ENCODE measurements around the gene DNMBP.
"Not testable (repeated sequence)": the region's sequence is repeated elsewhere in the genome, so short reads cannot be mapped to it uniquely, and the experiment has no call there.

DNMBP gene

DNA sequence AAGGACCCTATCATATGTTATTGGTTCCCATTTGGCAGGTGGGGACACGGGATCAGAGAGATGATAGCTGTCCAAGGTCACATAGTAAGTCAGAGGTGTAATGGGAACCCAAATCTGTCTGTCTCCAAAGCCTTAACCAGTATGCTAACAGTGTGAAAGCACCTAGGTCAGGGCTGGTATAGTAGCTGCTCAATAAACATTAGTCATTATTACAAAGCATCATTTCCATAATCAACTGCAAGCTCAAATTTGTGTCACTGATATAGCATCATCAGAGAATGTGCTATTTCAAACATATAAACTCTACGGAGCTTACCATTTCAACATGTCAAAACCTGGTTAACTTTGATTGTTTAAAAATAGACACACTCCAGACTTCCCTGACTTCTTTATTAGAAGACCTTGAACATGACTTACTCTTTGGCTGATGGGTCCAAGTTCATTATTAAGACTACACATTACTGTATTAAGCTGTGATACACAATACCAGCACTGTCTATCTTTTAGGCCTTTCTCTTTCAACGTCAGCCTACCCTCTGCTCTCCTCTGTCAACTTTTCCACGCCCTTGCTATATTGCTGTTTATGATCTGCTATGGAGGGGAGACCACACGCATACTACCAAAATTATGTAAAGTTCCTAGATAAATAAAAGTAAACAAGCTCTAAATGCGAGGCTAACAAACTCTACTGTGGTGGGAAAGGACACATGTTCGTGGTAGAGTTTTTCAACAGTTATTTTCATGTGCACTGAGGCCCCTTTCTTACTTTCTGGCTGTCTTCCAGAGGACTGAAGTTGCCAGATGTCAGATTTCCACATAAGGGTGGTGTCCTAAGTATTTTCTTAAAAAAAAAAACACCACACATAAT, 33.6 kb downstream of the DNMBP start:
- H3K4me1 ChIP-seq (ENCODE audit: control insufficient read depth in 2 of 2, insufficient read depth in 2 of 2, low read length in 2 of 2), result peaks cover 3 to 12% of the 10 kb centered on the region in 2 donors
- H3K27me3 ChIP-seq (ENCODE audit: control insufficient read depth in 2 of 2, insufficient read depth in 2 of 2, low read length in 2 of 2), result no peaks in the 10 kb centered on the region
- H3K36me3 ChIP-seq (ENCODE audit: control insufficient read depth in 2 of 2, insufficient read depth in 2 of 2, low read length in 2 of 2), result no peaks in the 10 kb centered on the region
- H3K9me3 ChIP-seq (ENCODE audit: control insufficient read depth in 2 of 2, low read length in 2 of 2), result no peaks in the 10 kb centered on the region
- peak overlapping the region; percentile 38 to 60 for H3K27ac ChIP-seq (ENCODE audit: low read depth in 2 of 2, low read length in 2 of 2)
- no peak overlapping the region for H3K9ac ChIP-seq (ENCODE audit: low read depth in 1 of 2, low read length in 2 of 2)
- H3K4me3 ChIP-seq (ENCODE audit: low read length in 2 of 2), result no peak overlapping the region

DNA sequence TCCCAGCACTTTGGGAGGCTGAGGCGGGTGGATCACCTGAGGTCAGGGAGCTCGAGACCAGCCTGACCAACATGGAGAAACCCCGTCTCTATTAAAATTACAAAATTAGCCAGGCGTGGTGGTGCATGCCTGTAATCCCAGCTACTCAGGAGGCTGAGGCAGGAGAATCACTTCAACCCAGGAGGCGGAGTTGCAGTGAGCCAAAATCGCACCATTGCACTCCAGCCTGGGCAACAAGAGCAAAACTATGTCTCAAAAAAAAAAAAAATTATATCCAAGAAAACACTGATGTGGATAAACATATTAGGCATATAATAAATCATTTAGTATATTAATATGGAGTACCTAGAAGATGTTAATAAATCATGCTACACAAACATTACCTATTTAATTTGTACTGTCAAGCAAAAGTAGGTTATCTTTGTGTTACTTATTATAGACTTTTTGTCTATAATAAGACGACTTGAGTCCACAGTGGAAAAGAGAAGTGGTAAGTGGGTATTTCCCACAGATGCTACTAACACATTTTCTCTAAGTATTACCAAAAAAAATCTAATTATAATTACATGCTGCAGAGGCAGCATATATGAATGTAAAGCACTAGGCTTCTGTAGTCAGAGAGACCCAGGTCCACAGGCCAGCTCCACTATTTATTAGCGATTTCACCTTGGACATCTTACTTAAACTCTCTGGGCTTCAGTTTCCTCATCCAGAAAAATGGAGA, 34.5 kb downstream of the DNMBP start:
- Histone ChIP-seq H3K36me3 (ENCODE audit: control insufficient read depth in 2 of 2, insufficient read depth in 2 of 2, low read length in 2 of 2) (peaks cover 0 to 2% of the 10 kb centered on the region in 2 donors), H3K27ac (ENCODE audit: low read depth in 2 of 2, low read length in 2 of 2) (no peak overlapping the region), H3K4me3 (ENCODE audit: low read length in 2 of 2) (no peak overlapping the region), H3K27me3 (ENCODE audit: control insufficient read depth in 2 of 2, insufficient read depth in 2 of 2, low read length in 2 of 2) (no peaks in the 10 kb centered on the region), H3K9ac (ENCODE audit: low read depth in 1 of 2, low read length in 2 of 2) (no peak overlapping the region), H3K4me1 (ENCODE audit: control insufficient read depth in 2 of 2, insufficient read depth in 2 of 2, low read length in 2 of 2) (peaks cover 3 to 12% of the 10 kb centered on the region in 2 donors), H3K9me3 (ENCODE audit: control insufficient read depth in 2 of 2, low read length in 2 of 2) (no peaks in the 10 kb centered on the region)

DNA sequence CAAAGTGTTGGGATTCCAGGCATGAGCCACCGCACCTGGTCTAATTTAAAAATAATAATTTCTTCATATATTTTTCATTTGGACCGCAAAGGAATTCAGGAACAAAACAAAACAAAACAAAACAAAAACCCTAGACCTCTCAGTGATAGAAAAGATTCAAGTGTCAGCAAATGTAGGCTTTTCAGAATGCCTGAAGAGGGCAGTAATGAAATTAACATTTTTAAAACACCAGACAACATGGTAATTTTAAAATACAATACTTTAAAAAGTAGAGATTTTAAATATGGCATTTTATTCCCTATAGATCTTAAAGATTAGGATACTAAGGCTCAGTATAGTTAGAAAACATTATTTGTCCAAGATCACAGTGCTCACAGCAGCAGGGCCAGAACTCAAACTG, 36.6 kb downstream of the DNMBP start:
- H3K36me3 ChIP-seq (ENCODE audit: control insufficient read depth in 2 of 2, insufficient read depth in 2 of 2, low read length in 2 of 2), result peaks cover 2 to 6% of the 10 kb centered on the region in 2 donors
- no peaks in the 10 kb centered on the region for H3K27me3 ChIP-seq (ENCODE audit: control insufficient read depth in 2 of 2, insufficient read depth in 2 of 2, low read length in 2 of 2)
- peaks cover 3 to 12% of the 10 kb centered on the region in 2 donors for H3K4me1 ChIP-seq (ENCODE audit: control insufficient read depth in 2 of 2, insufficient read depth in 2 of 2, low read length in 2 of 2)
- no peak overlapping the region for H3K9ac ChIP-seq (ENCODE audit: low read depth in 1 of 2, low read length in 2 of 2)
- no peaks in the 10 kb centered on the region for H3K9me3 ChIP-seq (ENCODE audit: control insufficient read depth in 2 of 2, low read length in 2 of 2)
- no peak overlapping the region for H3K4me3 ChIP-seq (ENCODE audit: low read length in 2 of 2)
- H3K27ac ChIP-seq (ENCODE audit: low read depth in 2 of 2, low read length in 2 of 2), result no peak overlapping the region

DNA sequence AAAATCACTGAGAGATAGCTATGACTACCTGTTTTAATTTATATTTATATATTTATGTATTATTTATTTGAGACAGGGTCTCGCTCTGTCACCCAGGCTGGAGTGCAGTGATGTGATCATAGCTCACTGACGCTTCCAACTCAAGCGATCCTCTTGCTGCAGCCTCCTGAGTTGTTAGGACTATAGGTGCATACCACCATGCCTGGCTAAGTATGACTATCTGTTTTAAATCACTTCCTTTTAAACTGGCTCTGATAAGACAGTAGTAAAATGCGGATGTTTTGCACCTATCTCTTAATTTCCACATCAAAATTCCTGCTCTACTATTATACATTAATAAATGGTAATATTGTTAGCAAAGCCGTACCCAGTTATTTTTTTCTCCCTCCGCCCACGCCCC, 41.8 kb downstream of the DNMBP start:
- Histone ChIP-seq H3K27me3 (ENCODE audit: control insufficient read depth in 2 of 2, insufficient read depth in 2 of 2, low read length in 2 of 2) (no peaks in the 10 kb centered on the region), H3K36me3 (ENCODE audit: control insufficient read depth in 2 of 2, insufficient read depth in 2 of 2, low read length in 2 of 2) (peaks cover 2 to 6% of the 10 kb centered on the region in 2 donors), H3K4me3 (ENCODE audit: low read length in 2 of 2) (no peak overlapping the region), H3K9me3 (ENCODE audit: control insufficient read depth in 2 of 2, low read length in 2 of 2) (no peaks in the 10 kb centered on the region), H3K9ac (ENCODE audit: low read depth in 1 of 2, low read length in 2 of 2) (no peak overlapping the region), H3K27ac (ENCODE audit: low read depth in 2 of 2, low read length in 2 of 2) (no peak overlapping the region), H3K4me1 (ENCODE audit: control insufficient read depth in 2 of 2, insufficient read depth in 2 of 2, low read length in 2 of 2) (no peaks in the 10 kb centered on the region)

DNA sequence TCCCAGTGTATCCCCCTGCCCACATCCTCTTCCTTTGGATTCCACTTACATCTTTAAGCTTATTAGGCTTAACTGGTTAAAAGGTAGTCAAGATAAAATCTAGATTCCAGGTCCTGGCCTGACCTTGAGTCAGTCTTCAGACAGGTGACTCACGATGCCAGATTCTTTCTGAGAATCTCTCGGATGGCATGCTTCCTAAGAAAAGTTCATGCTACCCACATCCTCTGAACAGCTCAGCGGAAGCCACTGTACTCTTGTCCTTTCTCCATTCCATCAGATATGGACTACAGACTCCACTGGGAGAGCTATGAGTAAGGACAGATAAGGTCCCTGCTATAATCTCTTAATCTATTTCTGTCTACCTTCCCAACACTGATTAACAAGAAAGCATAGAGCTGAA, 43.4 kb downstream of the DNMBP start:
- Histone ChIP-seq H3K4me1 (ENCODE audit: control insufficient read depth in 2 of 2, insufficient read depth in 2 of 2, low read length in 2 of 2) (no peaks in the 10 kb centered on the region), H3K27me3 (ENCODE audit: control insufficient read depth in 2 of 2, insufficient read depth in 2 of 2, low read length in 2 of 2) (no peaks in the 10 kb centered on the region), H3K27ac (ENCODE audit: low read depth in 2 of 2, low read length in 2 of 2) (no peak overlapping the region), H3K9ac (ENCODE audit: low read depth in 1 of 2, low read length in 2 of 2) (no peak overlapping the region), H3K9me3 (ENCODE audit: control insufficient read depth in 2 of 2, low read length in 2 of 2) (no peaks in the 10 kb centered on the region), H3K4me3 (ENCODE audit: low read length in 2 of 2) (no peak overlapping the region), H3K36me3 (ENCODE audit: control insufficient read depth in 2 of 2, insufficient read depth in 2 of 2, low read length in 2 of 2) (peaks cover 2 to 6% of the 10 kb centered on the region in 2 donors)

DNA sequence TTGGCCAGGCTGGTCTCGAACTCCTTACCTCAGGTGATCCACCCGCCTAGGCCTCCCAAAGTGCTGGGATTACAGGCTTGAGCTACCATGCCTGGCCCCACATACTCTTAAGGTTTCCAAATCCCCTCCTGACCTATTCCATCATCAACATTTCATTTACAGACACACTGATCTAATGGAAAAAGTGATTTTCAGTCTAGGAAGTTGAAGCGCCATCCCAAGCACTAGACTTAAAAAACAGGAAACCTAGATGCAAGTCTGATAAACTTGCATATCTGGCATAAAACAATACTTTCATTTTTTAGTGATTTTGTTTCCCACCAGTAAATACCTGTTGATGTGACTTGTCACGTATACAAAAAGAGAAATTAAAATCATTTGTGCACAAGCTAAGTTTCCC, 44.0 kb downstream of the DNMBP start:
- H3K4me1 ChIP-seq (ENCODE audit: control insufficient read depth in 2 of 2, insufficient read depth in 2 of 2, low read length in 2 of 2), result no peaks in the 10 kb centered on the region
- no peaks in the 10 kb centered on the region for H3K27me3 ChIP-seq (ENCODE audit: control insufficient read depth in 2 of 2, insufficient read depth in 2 of 2, low read length in 2 of 2)
- no peaks in the 10 kb centered on the region for H3K9me3 ChIP-seq (ENCODE audit: control insufficient read depth in 2 of 2, low read length in 2 of 2)
- H3K9ac ChIP-seq (ENCODE audit: low read depth in 1 of 2, low read length in 2 of 2), result no peak overlapping the region
- no peak overlapping the region for H3K4me3 ChIP-seq (ENCODE audit: low read length in 2 of 2)
- peaks cover 0 to 6% of the 10 kb centered on the region in 2 donors for H3K36me3 ChIP-seq (ENCODE audit: control insufficient read depth in 2 of 2, insufficient read depth in 2 of 2, low read length in 2 of 2)
- no peak overlapping the region for H3K27ac ChIP-seq (ENCODE audit: low read depth in 2 of 2, low read length in 2 of 2)

DNA sequence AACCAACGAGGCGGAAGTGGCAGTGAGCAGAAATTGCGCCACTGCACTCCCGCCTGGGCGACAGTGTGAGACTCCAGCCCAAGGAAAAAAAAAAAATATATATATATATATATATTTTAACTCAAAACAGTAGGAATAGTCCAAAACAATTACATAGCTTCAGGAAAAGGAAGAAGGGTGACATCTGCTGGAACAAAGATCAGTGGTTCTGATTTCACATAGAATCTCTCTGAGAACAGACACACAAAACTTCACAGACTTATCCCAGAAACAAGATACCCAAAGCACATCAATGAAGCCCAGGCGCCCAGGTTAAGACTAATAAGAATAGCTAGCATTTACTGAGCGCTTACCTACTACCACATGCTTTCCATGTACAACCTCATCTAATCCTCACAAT, 45.0 kb downstream of the DNMBP start:
- Histone ChIP-seq H3K9me3 (ENCODE audit: control insufficient read depth in 2 of 2, low read length in 2 of 2) (no peaks in the 10 kb centered on the region), H3K36me3 (ENCODE audit: control insufficient read depth in 2 of 2, insufficient read depth in 2 of 2, low read length in 2 of 2) (peaks cover 0 to 6% of the 10 kb centered on the region in 2 donors), H3K9ac (ENCODE audit: low read depth in 1 of 2, low read length in 2 of 2) (no peak overlapping the region), H3K27me3 (ENCODE audit: control insufficient read depth in 2 of 2, insufficient read depth in 2 of 2, low read length in 2 of 2) (no peaks in the 10 kb centered on the region), H3K27ac (ENCODE audit: low read depth in 2 of 2, low read length in 2 of 2) (no peak overlapping the region), H3K4me1 (ENCODE audit: control insufficient read depth in 2 of 2, insufficient read depth in 2 of 2, low read length in 2 of 2) (no peaks in the 10 kb centered on the region), H3K4me3 (ENCODE audit: low read length in 2 of 2) (no peak overlapping the region)

DNA sequence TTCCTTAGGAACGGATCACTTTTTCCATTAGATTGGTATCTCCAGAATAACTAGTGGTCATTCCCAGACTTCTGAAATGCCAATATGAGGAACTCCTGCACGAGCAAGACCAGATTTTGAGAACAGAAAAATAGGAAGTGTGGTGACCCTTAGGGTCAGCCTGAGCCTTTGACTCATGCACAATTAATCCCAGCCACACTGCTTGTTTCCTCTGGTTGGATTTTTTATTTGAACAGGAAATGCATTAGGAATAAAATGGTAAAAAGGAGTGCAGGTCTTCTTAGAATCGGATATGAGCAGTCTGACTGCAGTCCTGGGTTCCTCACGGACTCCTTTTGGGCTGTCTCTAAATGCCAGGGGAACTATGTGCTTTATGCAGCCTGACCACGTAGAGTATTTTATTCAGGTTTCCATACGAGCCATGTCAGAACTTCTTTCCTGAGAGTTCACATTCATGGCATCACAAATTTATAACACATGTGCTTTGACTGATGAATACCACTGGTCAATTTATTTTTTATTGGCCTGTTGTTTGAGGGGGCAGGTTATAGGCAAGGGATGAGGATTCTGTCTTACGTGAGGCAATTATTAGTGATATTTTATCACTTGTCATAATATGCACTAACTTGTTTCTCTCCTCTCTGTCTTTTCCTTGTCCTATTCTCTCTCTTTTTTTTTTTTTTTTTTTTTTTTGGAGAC, 46.1 kb downstream of the DNMBP start:
- H3K36me3 ChIP-seq (ENCODE audit: control insufficient read depth in 2 of 2, insufficient read depth in 2 of 2, low read length in 2 of 2); H3K27ac ChIP-seq (ENCODE audit: low read depth in 2 of 2, low read length in 2 of 2); H3K4me1 ChIP-seq (ENCODE audit: control insufficient read depth in 2 of 2, insufficient read depth in 2 of 2, low read length in 2 of 2); H3K4me3 ChIP-seq (ENCODE audit: low read length in 2 of 2); H3K9me3 ChIP-seq (ENCODE audit: control insufficient read depth in 2 of 2, low read length in 2 of 2); H3K27me3 ChIP-seq (ENCODE audit: control insufficient read depth in 2 of 2, insufficient read depth in 2 of 2, low read length in 2 of 2); H3K9ac ChIP-seq (ENCODE audit: low read depth in 1 of 2, low read length in 2 of 2): not testable (repeated sequence)

DNA sequence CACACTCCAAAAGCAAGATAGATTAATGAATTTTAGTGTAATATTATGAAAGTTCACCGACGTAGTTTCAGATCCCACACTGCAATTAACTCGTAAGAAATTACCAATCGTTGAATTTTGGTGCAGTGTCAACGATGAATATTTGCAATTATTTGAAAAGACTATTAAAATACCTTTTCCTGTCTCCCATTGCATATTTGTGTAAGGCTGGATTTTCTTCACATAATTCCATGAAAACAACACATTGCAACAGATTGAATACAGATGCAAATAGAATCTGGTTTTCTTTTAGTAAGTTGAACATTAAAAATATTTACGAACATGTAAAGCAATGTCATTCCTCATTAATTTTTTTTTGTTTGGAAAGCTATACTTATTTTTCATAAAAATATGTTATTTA, 50.9 kb downstream of the DNMBP start:
- H3K27ac ChIP-seq (ENCODE audit: low read depth in 2 of 2, low read length in 2 of 2), result no peak overlapping the region
- no peaks in the 10 kb centered on the region for H3K9me3 ChIP-seq (ENCODE audit: control insufficient read depth in 2 of 2, low read length in 2 of 2)
- H3K36me3 ChIP-seq (ENCODE audit: control insufficient read depth in 2 of 2, insufficient read depth in 2 of 2, low read length in 2 of 2), result peaks cover 7 to 16% of the 10 kb centered on the region in 2 donors
- H3K9ac ChIP-seq (ENCODE audit: low read depth in 1 of 2, low read length in 2 of 2), result no peak overlapping the region
- H3K4me1 ChIP-seq (ENCODE audit: control insufficient read depth in 2 of 2, insufficient read depth in 2 of 2, low read length in 2 of 2), result no peaks in the 10 kb centered on the region
- no peaks in the 10 kb centered on the region for H3K27me3 ChIP-seq (ENCODE audit: control insufficient read depth in 2 of 2, insufficient read depth in 2 of 2, low read length in 2 of 2)
- no peak overlapping the region for H3K4me3 ChIP-seq (ENCODE audit: low read length in 2 of 2)

DNA sequence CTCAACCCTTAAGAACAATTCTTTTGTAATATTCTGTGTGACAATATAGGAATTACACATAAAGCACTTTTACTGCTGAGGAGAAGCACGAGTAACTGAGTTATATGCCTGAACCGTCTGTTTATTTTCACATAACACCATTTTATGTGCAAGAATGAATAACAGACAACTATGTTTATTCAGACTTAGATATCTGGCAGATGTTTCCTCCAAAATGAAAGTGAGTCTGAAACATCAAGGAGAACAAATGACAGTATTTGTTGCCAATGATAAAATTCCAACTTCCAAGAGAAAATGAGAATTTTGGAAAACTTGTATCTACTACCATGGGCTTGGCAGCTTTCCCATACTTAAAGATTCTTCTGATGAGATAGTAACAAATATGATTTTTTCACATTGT, 51.4 kb downstream of the DNMBP start:
- H3K27ac ChIP-seq (ENCODE audit: low read depth in 2 of 2, low read length in 2 of 2), result no peak overlapping the region
- H3K4me1 ChIP-seq (ENCODE audit: control insufficient read depth in 2 of 2, insufficient read depth in 2 of 2, low read length in 2 of 2), result no peaks in the 10 kb centered on the region
- no peaks in the 10 kb centered on the region for H3K9me3 ChIP-seq (ENCODE audit: control insufficient read depth in 2 of 2, low read length in 2 of 2)
- H3K27me3 ChIP-seq (ENCODE audit: control insufficient read depth in 2 of 2, insufficient read depth in 2 of 2, low read length in 2 of 2), result no peaks in the 10 kb centered on the region
- H3K4me3 ChIP-seq (ENCODE audit: low read length in 2 of 2), result no peak overlapping the region
- no peak overlapping the region for H3K9ac ChIP-seq (ENCODE audit: low read depth in 1 of 2, low read length in 2 of 2)
- peaks cover 7 to 16% of the 10 kb centered on the region in 2 donors for H3K36me3 ChIP-seq (ENCODE audit: control insufficient read depth in 2 of 2, insufficient read depth in 2 of 2, low read length in 2 of 2)

All from mucosa of rectum (tissue), 2 donors.